Common myeloid progenitor, CD34-positive (primary cell): Measurements from ENCODE around the gene FAM118B.
A peak's percentile ranks its signal among the peaks of the same experiment; 100 is the strongest.

ENCODE experiments used
- CTCF ChIA-PET: fragments of 350-600 bp; sonication (Branson Sonifier 250); formaldehyde crosslinking; loops from one replicate; lab custom pipeline; 2021; ENCODE audit warnings: antibody characterized with exemption; lab: Charles Lee
- POLR2A ChIA-PET: fragments of 350-600 bp; sonication (Branson Sonifier 250); formaldehyde crosslinking; loops from one replicate; lab custom pipeline; 2021; ENCODE audit warnings: antibody characterized with exemption; lab: Charles Lee
- DNase-seq, 3 donors: peaks; one replicate each; pipeline versions ENCODE4 v3.0.0 to v3.0.0-alpha.2; 2013
- H3K27ac ChIP-seq, 2 experiments: 1 replicate in 1 of 2; 2 replicates in 1 of 2; pipeline ENCODE4 v1.7.0; 2013; ENCODE audit warnings: inconsistent platforms in 2 of 2, low read length in 2 of 2, mild to moderate bottlenecking in 2 of 2, low read depth in 1 of 2, moderate library complexity in 1 of 2; ENCODE audit not compliant: severe bottlenecking in 2 of 2, insufficient read depth in 1 of 2, poor library complexity in 1 of 2
- H3K27me3 ChIP-seq, 5 experiments: replicated peaks in 2 of 5; 1 replicate in 3 of 5; 2 replicates in 2 of 5; pipeline versions ENCODE4 v1.6.1 to v1.7.0; 2013; ENCODE audit warnings: low read length in 4 of 5, mild to moderate bottlenecking in 2 of 5, moderate library complexity in 2 of 5, inconsistent platforms in 1 of 5; ENCODE audit not compliant: insufficient read depth in 5 of 5, control insufficient read depth in 4 of 5
- H3K36me3 ChIP-seq, 4 experiments: 1 replicate in 2 of 4; 2 replicates in 2 of 4; pipeline versions ENCODE4 v1.6.1 to v1.7.0; 2013; ENCODE audit warnings: low read length in 3 of 4, control low read depth in 1 of 4, mild to moderate bottlenecking in 1 of 4; ENCODE audit not compliant: control insufficient read depth in 4 of 4, insufficient read depth in 4 of 4
- H3K4me1 ChIP-seq, 4 experiments: 1 replicate in 3 of 4; 2 replicates in 1 of 4; pipeline versions ENCODE4 v1.6.1 to v1.7.1; 2013; ENCODE audit warnings: low read length in 3 of 4, mild to moderate bottlenecking in 3 of 4, control low read depth in 1 of 4, inconsistent platforms in 1 of 4, moderate library complexity in 1 of 4; ENCODE audit not compliant: control insufficient read depth in 4 of 4, insufficient read depth in 4 of 4; ENCODE audit errors: control extremely low read depth in 1 of 4
- H3K4me3 ChIP-seq, 7 experiments: 1 replicate in 4 of 7; 2 replicates in 3 of 7; pipeline versions ENCODE4 v1.5.1 to v1.7.0; 2013; ENCODE audit warnings: mild to moderate bottlenecking in 7 of 7, low read length in 6 of 7, moderate library complexity in 6 of 7, inconsistent platforms in 2 of 7, low read depth in 2 of 7, control low read depth in 1 of 7; ENCODE audit not compliant: insufficient read depth in 4 of 7, control insufficient read depth in 1 of 7; ENCODE audit errors: extremely low read depth in 1 of 7
- H3K9me3 ChIP-seq, 5 experiments: 1 replicate in 4 of 5; 2 replicates in 1 of 5; pipeline versions ENCODE4 v1.6.1 to v1.7.1; 2013; ENCODE audit warnings: low read length in 4 of 5, mild to moderate bottlenecking in 2 of 5, inconsistent platforms in 1 of 5, low read depth in 1 of 5, moderate library complexity in 1 of 5; ENCODE audit not compliant: control insufficient read depth in 4 of 5, insufficient read depth in 2 of 5; ENCODE audit errors: control extremely low read depth in 1 of 5
- WGBS: methylation state at CpG from one replicate; pipeline ENCODE4 v1.1.5; 2013; ENCODE audit not compliant: insufficient coverage; 5-methylcytosine and 5-hydroxymethylcytosine counted together

Gene FAM118B

DNA sequence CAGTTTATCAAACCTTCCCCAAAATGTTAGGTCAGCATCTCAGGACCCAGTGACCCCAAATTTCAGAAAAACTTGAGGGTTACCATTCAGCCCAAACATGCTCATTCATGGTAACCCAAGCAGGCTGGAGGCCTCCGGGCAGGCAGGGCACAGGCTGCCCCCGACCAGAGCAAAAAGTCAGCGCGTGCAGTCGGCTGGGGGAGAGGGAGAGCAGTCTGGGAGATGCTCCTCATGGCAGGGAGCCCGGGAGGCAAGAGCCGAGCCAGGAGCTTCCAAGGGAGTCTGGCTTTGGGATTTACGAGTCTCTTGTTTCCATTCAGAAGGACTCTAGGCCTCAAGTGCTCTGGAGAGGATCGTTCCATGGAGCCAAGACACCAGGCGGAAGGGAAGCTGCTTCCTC is 45.8 kb upstream of the FAM118B start:
- no peak overlapping the region for H3K4me3 ChIP-seq
- no peak for DNase-seq
- H3K27me3 ChIP-seq = no peaks in the 10 kb centered on the region
- 93% methylated on average over 9 of the region's 10 CpGs for WGBS
- no peaks in the 10 kb centered on the region for H3K9me3 ChIP-seq
- H3K27ac ChIP-seq = no peak overlapping the region
- no peaks in the 10 kb centered on the region for H3K36me3 ChIP-seq
- CTCF ChIA-PET = interaction anchor here (0.7 to 0.9 kb wide), 2 partner anchors 18 to 107 kb away, joined by 3 to 4 read pairs; no protein-coding TSS in a partner anchor
- peaks cover 0 to 5% (median 0%) of the 10 kb centered on the region in 4 experiments for H3K4me1 ChIP-seq
- POLR2A ChIA-PET = no interaction called here

DNA sequence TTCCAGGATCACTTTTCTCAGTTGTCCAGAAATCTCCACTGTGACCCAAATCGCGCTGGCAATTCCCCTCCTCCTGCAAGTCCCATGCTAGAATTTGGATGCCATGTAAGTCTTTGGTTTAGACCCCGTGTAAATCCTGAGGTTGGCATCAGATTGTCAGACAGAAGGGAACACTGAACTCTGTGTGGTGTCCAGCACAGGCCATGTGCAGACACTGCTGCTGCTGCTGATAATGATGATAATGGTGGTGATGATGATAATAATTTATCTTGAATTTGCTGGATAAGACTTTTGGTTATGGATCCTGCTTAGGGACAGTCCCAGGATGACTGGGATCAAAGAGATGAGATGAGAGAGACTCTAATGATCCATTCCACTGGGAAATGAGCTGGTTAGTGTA is 45.2 kb upstream of the FAM118B start:
- no peak for DNase-seq
- no peaks in the 10 kb centered on the region for H3K9me3 ChIP-seq
- H3K27ac ChIP-seq = no peak overlapping the region
- H3K4me1 ChIP-seq = peaks cover 0 to 5% (median 0%) of the 10 kb centered on the region in 4 experiments
- no peak overlapping the region for H3K4me3 ChIP-seq
- 97% methylated on average over 3 of the region's 3 CpGs for WGBS
- CTCF ChIA-PET = interaction anchor here (0.9 kb wide), 1 partner anchor 17 kb away, joined by 4 read pairs; no protein-coding TSS in a partner anchor
- H3K27me3 ChIP-seq = no peaks in the 10 kb centered on the region
- no peaks in the 10 kb centered on the region for H3K36me3 ChIP-seq
- POLR2A ChIA-PET = no interaction called here

DNA sequence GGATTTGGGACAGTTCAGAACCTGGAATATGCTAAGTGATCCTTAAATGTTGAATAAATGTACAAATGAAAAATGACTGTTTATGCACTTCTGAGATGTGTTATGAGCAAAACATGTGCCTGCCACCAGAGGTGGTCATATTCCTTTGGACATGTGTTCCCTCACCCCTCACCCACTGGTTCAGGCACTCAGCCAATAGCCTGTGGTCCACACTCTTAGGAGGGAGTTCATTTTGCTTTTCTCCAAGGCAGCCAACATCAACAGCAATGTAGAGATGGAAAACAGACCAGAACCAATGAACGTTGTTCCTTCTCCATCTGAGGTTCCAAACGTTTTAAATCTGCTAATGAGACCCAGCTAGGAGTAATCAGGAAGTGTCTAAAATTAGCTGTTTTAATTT is 44.1 kb upstream of the FAM118B start:
- DNase-seq = no peak
- H3K4me3 ChIP-seq = no peak overlapping the region
- no peaks in the 10 kb centered on the region for H3K27me3 ChIP-seq
- no peaks in the 10 kb centered on the region for H3K9me3 ChIP-seq
- WGBS = 60% methylated on average over 2 of the region's 2 CpGs
- CTCF ChIA-PET = interaction anchor here (1.0 kb wide), 1 partner anchor 26 kb away, joined by 3 read pairs; no protein-coding TSS in a partner anchor
- POLR2A ChIA-PET = no interaction called here
- H3K4me1 ChIP-seq = peaks cover 0 to 14% (median 4%) of the 10 kb centered on the region in 4 experiments
- no peak overlapping the region for H3K27ac ChIP-seq
- no peaks in the 10 kb centered on the region for H3K36me3 ChIP-seq

DNA sequence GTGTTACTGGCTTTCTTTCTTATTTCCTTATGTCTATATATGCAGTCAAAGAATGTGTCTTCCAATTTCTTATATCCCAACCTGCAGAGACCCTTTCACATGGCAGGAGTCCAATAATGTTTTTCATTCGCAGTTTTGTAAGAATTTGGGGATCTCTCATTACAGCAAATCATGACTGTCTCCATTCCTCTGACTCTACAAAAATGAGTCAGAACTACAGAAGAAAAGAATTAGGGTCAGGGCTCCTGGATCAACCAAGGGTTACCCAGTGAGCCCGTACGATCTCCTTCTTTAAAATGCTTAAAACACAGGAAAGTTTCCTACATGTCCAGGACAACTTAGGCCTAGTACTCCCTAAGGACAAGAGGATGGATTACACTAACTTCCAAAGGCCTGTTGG is 42.3 kb upstream of the FAM118B start:
- 100% methylated on average over 3 of the region's 3 CpGs for WGBS
- CTCF ChIA-PET = no interaction called here
- no peak for DNase-seq
- Histone ChIP-seq H3K27me3 (no peaks in the 10 kb centered on the region), H3K4me1 (peaks cover 0 to 13% (median 5%) of the 10 kb centered on the region in 4 experiments), H3K36me3 (no peaks in the 10 kb centered on the region), H3K9me3 (no peaks in the 10 kb centered on the region), H3K27ac (no peak overlapping the region), H3K4me3 (no peak overlapping the region)
- POLR2A ChIA-PET = no interaction called here

GRCh38 chr11:126172596-126173038 is 39.0 kb upstream of the FAM118B start:
- no peaks in the 10 kb centered on the region for H3K9me3 ChIP-seq
- no peak overlapping the region for H3K27ac ChIP-seq
- peaks cover 0 to 20% (median 12%) of the 10 kb centered on the region in 4 experiments for H3K4me1 ChIP-seq
- no peak overlapping the region for H3K4me3 ChIP-seq
- H3K27me3 ChIP-seq = no peaks in the 10 kb centered on the region
- 73% methylated on average over 6 of the region's 8 CpGs for WGBS
- ChIA-PET POLR2A (no interaction called here), CTCF (no interaction called here)
- DNase-seq = peak in 2 of 3 donors; percentile 13 to 15
- no peaks in the 10 kb centered on the region for H3K36me3 ChIP-seq

DNA sequence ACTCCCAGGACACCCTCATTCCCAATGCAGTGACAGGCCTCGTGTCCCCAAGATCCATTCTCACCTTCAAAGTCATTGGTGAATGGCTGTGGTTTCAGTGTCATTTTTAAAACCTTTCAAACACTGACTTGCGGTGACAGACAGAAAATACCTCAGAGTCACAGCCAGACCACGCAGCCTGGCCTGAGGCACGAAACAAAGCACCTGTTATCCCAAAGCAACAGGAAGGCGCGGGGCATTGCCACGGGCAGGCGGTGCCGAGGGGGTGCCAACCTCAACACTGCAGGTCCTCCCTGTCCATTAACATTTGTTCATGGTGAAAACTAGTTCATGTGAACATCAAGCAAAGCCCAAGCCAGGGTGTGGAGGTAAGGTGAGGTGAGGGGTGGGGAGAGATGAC is 38.3 kb upstream of the FAM118B start:
- no peak overlapping the region for H3K4me3 ChIP-seq
- ChIA-PET CTCF (no interaction called here), POLR2A (no interaction called here)
- no peaks in the 10 kb centered on the region for H3K9me3 ChIP-seq
- peaks cover 0 to 20% (median 12%) of the 10 kb centered on the region in 4 experiments for H3K4me1 ChIP-seq
- DNase-seq = no peak
- 88% methylated on average over 8 of the region's 9 CpGs for WGBS
- no peak overlapping the region for H3K27ac ChIP-seq
- H3K36me3 ChIP-seq = no peaks in the 10 kb centered on the region
- no peaks in the 10 kb centered on the region for H3K27me3 ChIP-seq

- 98% methylated on average over 5 of the region's 7 CpGs for WGBS
- CTCF ChIA-PET = no interaction called here
- Histone ChIP-seq H3K4me3 (no peak overlapping the region), H3K27ac (no peak overlapping the region), H3K27me3 (no peaks in the 10 kb centered on the region), H3K36me3 (no peaks in the 10 kb centered on the region), H3K4me1 (peaks cover 0 to 20% (median 12%) of the 10 kb centered on the region in 4 experiments), H3K9me3 (no peaks in the 10 kb centered on the region)
- POLR2A ChIA-PET = no interaction called here
- DNase-seq = no peak
Measured at GRCh38 chr11:126174816-126175215, 36.8 kb upstream of the FAM118B start.
